ENCODE results near the gene MCM3.

MCM3 gene

GRCh38 chr6:52288841-52289240, 4.3 kb upstream of the MCM3 start:
- Histone ChIP-seq H3K4me3 (no peak overlapping the region), H3K9ac (no peak overlapping the region), H3K36me3 (no peaks in the 10 kb centered on the region), H4K20me1 (peaks cover 0 to 6% (median 0%) of the 10 kb centered on the region in 11 experiments; a peak in 3 of 22 replicates), H3K4me1 (peaks cover 17 to 28% (median 21%) of the 10 kb centered on the region in 10 experiments), H3K27ac (no peak overlapping the region), H3K4me2 (peak overlapping the region in 2 of 11 experiments; percentile 19 to 25; a peak in 3 of 22 replicates), H3K27me3 (no peaks in the 10 kb centered on the region), H3K9me3 (replicated peaks in 1 of 11) (no peaks in the 10 kb centered on the region)
- TF ChIP-seq Cebpa-rat (IDR thresholded peaks at IDR 0.05) = no peak

- Histone ChIP-seq H3K4me3 (no peak overlapping the region), H3K27ac (no peak overlapping the region), H3K4me1 (peaks cover 20 to 34% (median 26%) of the 10 kb centered on the region in 10 experiments), H3K27me3 (no peaks in the 10 kb centered on the region), H3K9ac (no peak overlapping the region), H3K9me3 (replicated peaks in 1 of 11) (no peaks in the 10 kb centered on the region), H3K36me3 (peaks cover 0 to 2% (median 0%) of the 10 kb centered on the region in 11 experiments; a peak in 5 of 22 replicates), H3K4me2 (peak overlapping the region in 1 of 11 experiments; percentile 19; a peak in 1 of 22 replicates), H4K20me1 (peaks cover 0 to 12% (median 3%) of the 10 kb centered on the region in 11 experiments; a peak in 11 of 22 replicates)
- TF ChIP-seq Cebpa-rat (IDR thresholded peaks at IDR 0.05) = no peak
These were observed 3.7 kb upstream of the MCM3 start for GRCh38 chr6:52288216-52288615.

GRCh38 chr6:52286798-52287432, 2.4 kb upstream of the MCM3 start:
- no peaks in the 10 kb centered on the region for H3K9me3 ChIP-seq (replicated peaks in 1 of 11)
- no peaks in the 10 kb centered on the region for H3K27me3 ChIP-seq
- peaks cover 33 to 47% (median 39%) of the 10 kb centered on the region in 10 experiments for H3K4me1 ChIP-seq
- peak in 5 of 11 experiments; percentile 40 to 66 (median 57); a peak in 5 of 22 replicates for TF ChIP-seq Cebpa-rat (IDR thresholded peaks at IDR 0.05)
- H4K20me1 ChIP-seq = peaks cover 0 to 23% (median 16%) of the 10 kb centered on the region in 11 experiments; a peak in 15 of 22 replicates
- H3K36me3 ChIP-seq = peaks cover 7 to 15% (median 13%) of the 10 kb centered on the region in 11 experiments
- no peak overlapping the region; a peak in 1 of 22 replicates for H3K9ac ChIP-seq
- H3K27ac ChIP-seq = peak overlapping the region in 9 of 11 experiments; percentile 5 to 69 (median 47); a peak in 14 of 22 replicates
- no peak overlapping the region for H3K4me3 ChIP-seq
- peak overlapping the region in 7 of 11 experiments; percentile 3 to 84 (median 37); a peak in 11 of 22 replicates for H3K4me2 ChIP-seq

- peak overlapping the region; percentile 51 to 91 (median 72); a peak in 20 of 22 replicates for H3K9ac ChIP-seq
- peak overlapping the region in 10 of 11 experiments; percentile 23 to 90 (median 70); a peak in 18 of 22 replicates for H3K27ac ChIP-seq
- no peaks in the 10 kb centered on the region for H3K27me3 ChIP-seq
- H3K4me1 ChIP-seq = peaks cover 35 to 50% (median 45%) of the 10 kb centered on the region in 10 experiments
- H3K36me3 ChIP-seq = peaks cover 22 to 30% (median 28%) of the 10 kb centered on the region in 11 experiments
- no peaks in the 10 kb centered on the region for H3K9me3 ChIP-seq (replicated peaks in 1 of 11)
- H3K4me2 ChIP-seq = peak overlapping the region; percentile 66 to 84 (median 79)
- H3K4me3 ChIP-seq = peak overlapping the region; percentile 64 to 97 (median 86)
- TF ChIP-seq Cebpa-rat (IDR thresholded peaks at IDR 0.05) = no peak
- H4K20me1 ChIP-seq = peaks cover 0 to 38% (median 31%) of the 10 kb centered on the region in 11 experiments; a peak in 15 of 22 replicates
These were observed 881 bp upstream of the MCM3 start for GRCh38 chr6:52285177-52286068.

GRCh38 chr6:52284131-52284459, 447 bp downstream of the MCM3 start:
- no peak for TF ChIP-seq Cebpa-rat (IDR thresholded peaks at IDR 0.05)
- H3K4me3 ChIP-seq = peak overlapping the region; percentile 73 to 97 (median 88)
- H3K27me3 ChIP-seq = no peaks in the 10 kb centered on the region
- peak overlapping the region; percentile 68 to 96 (median 88) for H3K4me2 ChIP-seq
- H3K27ac ChIP-seq = peak overlapping the region in 10 of 11 experiments; percentile 69 to 95 (median 90); a peak in 21 of 22 replicates
- peaks cover 0 to 51% (median 45%) of the 10 kb centered on the region in 11 experiments; a peak in 16 of 22 replicates for H4K20me1 ChIP-seq
- H3K9ac ChIP-seq = peak overlapping the region; percentile 80 to 95 (median 91)
- peaks cover 37 to 58% (median 46%) of the 10 kb centered on the region in 10 experiments for H3K4me1 ChIP-seq
- no peaks in the 10 kb centered on the region for H3K9me3 ChIP-seq (replicated peaks in 1 of 11)
- peaks cover 35 to 43% (median 41%) of the 10 kb centered on the region in 11 experiments for H3K36me3 ChIP-seq

GRCh38 chr6:52283111-52283510, 1.4 kb downstream of the MCM3 start:
- peaks cover 45 to 53% (median 51%) of the 10 kb centered on the region in 11 experiments for H3K36me3 ChIP-seq
- H3K27ac ChIP-seq = peak overlapping the region in 7 of 11 experiments; percentile 89 to 95 (median 91); a peak in 10 of 22 replicates
- H3K4me2 ChIP-seq = peak overlapping the region; percentile 68 to 96 (median 88)
- H3K4me1 ChIP-seq = peaks cover 35 to 65% (median 44%) of the 10 kb centered on the region in 10 experiments
- H3K9me3 ChIP-seq (replicated peaks in 1 of 11) = no peaks in the 10 kb centered on the region
- no peaks in the 10 kb centered on the region for H3K27me3 ChIP-seq
- H3K4me3 ChIP-seq = peak overlapping the region; percentile 73 to 97 (median 88)
- H4K20me1 ChIP-seq = peaks cover 0 to 59% (median 53%) of the 10 kb centered on the region in 11 experiments; a peak in 16 of 22 replicates
- TF ChIP-seq Cebpa-rat (IDR thresholded peaks at IDR 0.05) = no peak
- H3K9ac ChIP-seq = peak overlapping the region in 10 of 11 experiments; percentile 46 to 95 (median 91); a peak in 18 of 22 replicates

DNA sequence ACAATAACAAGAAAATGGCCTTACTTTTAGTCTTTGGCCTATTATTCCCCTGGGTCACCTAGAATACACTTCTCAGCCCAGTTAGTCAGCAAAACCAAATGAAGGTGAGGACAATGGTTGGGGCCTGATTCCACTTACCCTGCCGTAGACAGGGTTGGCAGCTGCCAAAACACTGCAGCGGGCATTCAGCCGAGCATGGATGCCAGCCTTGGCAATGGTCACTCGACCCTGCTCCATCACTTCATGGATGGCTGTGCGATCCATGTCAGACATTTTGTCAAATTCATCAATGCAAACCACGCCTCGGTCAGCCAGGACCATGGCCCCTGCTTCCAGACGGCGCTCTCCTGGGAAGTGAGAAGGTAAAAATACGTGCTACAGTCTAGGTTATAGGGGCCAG, 8.4 kb downstream of the MCM3 start:
- no peak for TF ChIP-seq Cebpa-rat (IDR thresholded peaks at IDR 0.05)
- Histone ChIP-seq H3K9ac (no peak overlapping the region), H4K20me1 (peaks cover 0 to 93% (median 71%) of the 10 kb centered on the region in 11 experiments; a peak in 14 of 22 replicates), H3K4me3 (no peak overlapping the region), H3K36me3 (peaks cover 91 to 100% (median 100%) of the 10 kb centered on the region in 11 experiments), H3K27ac (no peak overlapping the region), H3K27me3 (no peaks in the 10 kb centered on the region), H3K9me3 (replicated peaks in 1 of 11) (no peaks in the 10 kb centered on the region), H3K4me1 (peaks cover 0 to 20% (median 4%) of the 10 kb centered on the region in 10 experiments; a peak in 10 of 20 replicates), H3K4me2 (no peak overlapping the region)

GRCh38 chr6:52271852-52272460, 12.6 kb downstream of the MCM3 start:
- Histone ChIP-seq H3K4me1 (no peaks in the 10 kb centered on the region), H3K27me3 (no peaks in the 10 kb centered on the region), H3K9me3 (replicated peaks in 1 of 11) (no peaks in the 10 kb centered on the region), H3K4me2 (no peak overlapping the region), H3K4me3 (no peak overlapping the region), H3K36me3 (peaks cover 88 to 100% (median 100%) of the 10 kb centered on the region in 11 experiments), H4K20me1 (peaks cover 0 to 93% (median 48%) of the 10 kb centered on the region in 11 experiments; a peak in 14 of 22 replicates), H3K9ac (no peak overlapping the region), H3K27ac (no peak overlapping the region)
- no peak for TF ChIP-seq Cebpa-rat (IDR thresholded peaks at IDR 0.05)
